ENCODE results near the gene ADH1C. TPM values are rescaled to one million over a fixed set of nuclear protein-coding genes. Genes with fewer than 3 reads are reported as not detected.

The ADH1C gene
- not detected for total RNA-seq

GRCh38 chr4:99352602-99353537 is at the start of gene ADH1C:
Gene ADH1C, minus strand, starts transcription at chr4:99352746. Its CDS starts 71 bp downstream, at chr4:99352675.
- intact Hi-C loops (cut with micrococcal nuclease): no loop called here
- Mint-ChIP-seq H3K27ac (no peak within 1 kb of the TSS), H3K4me1 (ENCODE audit: low read depth) (no peaks in the 10 kb centered on the region), H3K36me3 (no peaks in the 10 kb centered on the region), H3K27me3 (peaks cover 4% of the 10 kb centered on the region), H3K9me3 (peaks cover 7% of the 10 kb centered on the region), H3K4me3 (no peak within 1 kb of the TSS)
- ChIA-PET POLR2A (no interaction called here), CTCF (interaction anchor here (0.6 kb wide), 1 partner anchor 201 kb away, joined by 3 read pairs; no protein-coding TSS in a partner anchor)
- no peak for DNase-seq

GRCh38 chr4:99400831-99401230 is 48.3 kb upstream of the ADH1C start:
- Mint-ChIP-seq H3K4me3 (no peak overlapping the region), H3K27me3 (peaks cover 2% of the 10 kb centered on the region), H3K4me1 (ENCODE audit: low read depth) (peaks cover 18% of the 10 kb centered on the region), H3K36me3 (no peaks in the 10 kb centered on the region), H3K9me3 (peaks cover 3% of the 10 kb centered on the region), H3K27ac (no peak overlapping the region)
- DNase-seq: no peak
- ChIA-PET POLR2A (no interaction called here), CTCF (no interaction called here)
- intact Hi-C loops (cut with micrococcal nuclease): loop anchor here (10.0 kb wide), 2 partner anchors 466 to 544 kb away; partner anchors contain the start of gene DNAJB14

- Mint-ChIP-seq H3K27ac (no peak overlapping the region), H3K4me1 (ENCODE audit: low read depth) (peaks cover 5% of the 10 kb centered on the region), H3K27me3 (no peaks in the 10 kb centered on the region), H3K4me3 (no peak overlapping the region), H3K9me3 (peaks cover 3% of the 10 kb centered on the region), H3K36me3 (no peaks in the 10 kb centered on the region)
- ChIA-PET POLR2A (no interaction called here), CTCF (no interaction called here)
- DNase-seq: no peak
- intact Hi-C loops (cut with micrococcal nuclease): no loop called here
Observed at GRCh38 chr4:99399017-99399416, 46.5 kb upstream of the ADH1C start.

- intact Hi-C loops (cut with micrococcal nuclease): no loop called here
- CTCF ChIA-PET: interaction anchor here (1.0 kb wide), 1 partner anchor 10 kb away, joined by 7 read pairs; no protein-coding TSS in a partner anchor
- POLR2A ChIA-PET: no interaction called here
- H3K27me3 Mint-ChIP-seq: no peaks in the 10 kb centered on the region
- no peaks in the 10 kb centered on the region for H3K36me3 Mint-ChIP-seq
- H3K4me3 Mint-ChIP-seq: no peak overlapping the region
- H3K9me3 Mint-ChIP-seq: peaks cover 3% of the 10 kb centered on the region
- DNase-seq: no peak
- no peaks in the 10 kb centered on the region for H3K4me1 Mint-ChIP-seq (ENCODE audit: low read depth)
- no peak overlapping the region for H3K27ac Mint-ChIP-seq
Observed at GRCh38 chr4:99395595-99396364, 43.2 kb upstream of the ADH1C start.

- no peaks in the 10 kb centered on the region for H3K27me3 Mint-ChIP-seq
- no peak overlapping the region for H3K27ac Mint-ChIP-seq
- no peak overlapping the region for H3K4me3 Mint-ChIP-seq
- no peaks in the 10 kb centered on the region for H3K36me3 Mint-ChIP-seq
- POLR2A ChIA-PET: no interaction called here
- no peaks in the 10 kb centered on the region for H3K4me1 Mint-ChIP-seq (ENCODE audit: low read depth)
- no peak for DNase-seq
- peaks cover 3% of the 10 kb centered on the region for H3K9me3 Mint-ChIP-seq
- intact Hi-C loops (cut with micrococcal nuclease): no loop called here
- CTCF ChIA-PET: interaction anchor here (1.0 kb wide), 1 partner anchor 11 kb away, joined by 7 read pairs; no protein-coding TSS in a partner anchor
Observed at GRCh38 chr4:99394896-99395295, 42.4 kb upstream of the ADH1C start.

- DNase-seq: no peak
Observed at GRCh38 chr4:99390055-99390454, 37.5 kb upstream of the ADH1C start.

GRCh38 chr4:99389606-99390005 is 37.1 kb upstream of the ADH1C start:
- CTCF ChIA-PET: no interaction called here
- Mint-ChIP-seq H3K27me3 (peaks cover 3% of the 10 kb centered on the region), H3K27ac (no peak overlapping the region), H3K36me3 (no peaks in the 10 kb centered on the region), H3K4me1 (ENCODE audit: low read depth) (no peaks in the 10 kb centered on the region), H3K9me3 (no peaks in the 10 kb centered on the region), H3K4me3 (no peak overlapping the region)
- intact Hi-C loops (cut with micrococcal nuclease): no loop called here
- POLR2A ChIA-PET: no interaction called here
- no peak for DNase-seq

More at GRCh38 chr4:99390055-99390454, 37.5 kb upstream of the ADH1C start:
- H3K4me3 Mint-ChIP-seq: no peak overlapping the region
- H3K4me1 Mint-ChIP-seq (ENCODE audit: low read depth): no peaks in the 10 kb centered on the region
- H3K27me3 Mint-ChIP-seq: peaks cover 3% of the 10 kb centered on the region
- ChIA-PET CTCF (no interaction called here), POLR2A (no interaction called here)
- intact Hi-C loops (cut with micrococcal nuclease): no loop called here
- no peaks in the 10 kb centered on the region for H3K9me3 Mint-ChIP-seq
- no peaks in the 10 kb centered on the region for H3K36me3 Mint-ChIP-seq
- no peak overlapping the region for H3K27ac Mint-ChIP-seq

- no peak for DNase-seq
- intact Hi-C loops (cut with micrococcal nuclease): no loop called here
- POLR2A ChIA-PET: no interaction called here
- no peaks in the 10 kb centered on the region for H3K4me1 Mint-ChIP-seq (ENCODE audit: low read depth)
- peaks cover 10% of the 10 kb centered on the region for H3K27me3 Mint-ChIP-seq
- no peak overlapping the region for H3K27ac Mint-ChIP-seq
- H3K36me3 Mint-ChIP-seq: no peaks in the 10 kb centered on the region
- H3K9me3 Mint-ChIP-seq: no peaks in the 10 kb centered on the region
- CTCF ChIA-PET: interaction anchor here (0.9 to 1.8 kb wide), 2 partner anchors 21 to 79 kb away, joined by 3 to 5 read pairs; no protein-coding TSS in a partner anchor
- H3K4me3 Mint-ChIP-seq: no peak overlapping the region
Observed at GRCh38 chr4:99383833-99384392, 31.4 kb upstream of the ADH1C start.

- Mint-ChIP-seq H3K27ac (no peak overlapping the region), H3K9me3 (no peaks in the 10 kb centered on the region), H3K4me3 (no peak overlapping the region), H3K27me3 (peaks cover 9% of the 10 kb centered on the region), H3K4me1 (ENCODE audit: low read depth) (no peaks in the 10 kb centered on the region), H3K36me3 (no peaks in the 10 kb centered on the region)
- intact Hi-C loops (cut with micrococcal nuclease): no loop called here
- ChIA-PET POLR2A (no interaction called here), CTCF (interaction anchor here (1.8 kb wide), 1 partner anchor 22 kb away, joined by 5 read pairs; no protein-coding TSS in a partner anchor)
- DNase-seq: no peak
Observed at GRCh38 chr4:99383399-99383798, 30.9 kb upstream of the ADH1C start.

- Mint-ChIP-seq H3K27me3 (peaks cover 8% of the 10 kb centered on the region), H3K9me3 (no peaks in the 10 kb centered on the region), H3K36me3 (no peaks in the 10 kb centered on the region), H3K4me1 (ENCODE audit: low read depth) (no peaks in the 10 kb centered on the region), H3K4me3 (no peak overlapping the region), H3K27ac (no peak overlapping the region)
- DNase-seq: no peak
- POLR2A ChIA-PET: no interaction called here
- CTCF ChIA-PET: no interaction called here
- intact Hi-C loops (cut with micrococcal nuclease): no loop called here
Observed at GRCh38 chr4:99382745-99383360, 30.3 kb upstream of the ADH1C start.

GRCh38 chr4:99381588-99382175 is 29.1 kb upstream of the ADH1C start:
- Mint-ChIP-seq H3K4me3 (no peak overlapping the region), H3K36me3 (no peaks in the 10 kb centered on the region), H3K4me1 (ENCODE audit: low read depth) (no peaks in the 10 kb centered on the region), H3K27me3 (peaks cover 10% of the 10 kb centered on the region), H3K27ac (no peak overlapping the region), H3K9me3 (no peaks in the 10 kb centered on the region)
- ChIA-PET POLR2A (no interaction called here), CTCF (interaction anchor here (1.9 kb wide), 1 partner anchor 23 kb away, joined by 4 read pairs; no protein-coding TSS in a partner anchor)
- intact Hi-C loops (cut with micrococcal nuclease): no loop called here
- no peak for DNase-seq

Measured in activated CD4-positive, alpha-beta memory T cell treated with anti-CD3 and anti-CD28 coated beads for 36 hours (primary cell).